DMS53 treated with DMSO at 0.1 percent for 48 hours (cell line): ENCODE measurements around the gene TH.

Source experiments
- DNase-seq: peaks from one replicate; lab custom pipeline; 2025; ENCODE audit not compliant: unreplicated experiment; lab: John Stamatoyannopoulos, UW

The TH gene

DNA sequence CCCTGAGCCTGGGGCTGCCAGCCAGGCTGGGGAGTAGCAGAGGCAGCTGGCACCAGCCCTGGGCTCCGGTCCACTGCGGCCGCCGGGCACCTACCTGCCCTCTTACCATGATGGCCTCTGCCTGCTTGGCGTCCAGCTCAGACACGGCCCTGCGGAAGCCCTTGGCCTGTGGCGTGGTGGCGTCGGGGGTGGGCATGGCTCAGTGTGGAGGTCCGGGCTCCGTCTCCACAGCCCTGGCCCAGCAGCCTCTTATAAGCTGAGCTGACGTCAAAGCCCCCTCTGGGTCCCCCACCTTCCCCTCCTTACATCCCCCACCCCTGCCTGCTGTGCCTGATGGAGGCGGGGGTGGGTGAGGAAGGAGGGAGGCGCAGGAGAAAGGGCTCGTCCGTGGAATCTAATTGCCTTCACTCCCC is at the start of gene TH:
TH (minus strand) TSS at position 225 of the 413 bp plus-strand sequence; CDS start at position 196, 29 bp downstream.
- DNase-seq = no peak

DNA sequence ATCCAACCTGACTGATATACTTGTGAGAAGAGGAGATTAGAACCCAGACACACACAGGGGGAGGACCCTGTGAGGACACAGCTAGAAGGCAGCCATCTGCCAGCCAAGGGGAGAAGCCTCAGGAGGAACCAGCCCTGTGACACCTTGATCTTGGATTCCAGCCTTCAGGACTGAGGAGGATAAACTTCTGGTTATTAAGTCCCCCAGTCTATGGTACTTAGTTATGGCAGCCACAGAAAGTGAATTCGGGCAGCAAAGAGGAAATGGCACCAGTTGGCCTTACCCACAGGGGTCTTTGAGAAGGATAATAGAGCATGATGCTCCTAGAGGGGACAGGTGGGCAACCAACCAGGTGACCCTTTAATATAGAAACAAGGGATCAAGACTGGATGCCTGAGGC is 49.4 kb upstream of the TH start:
- DNase-seq = no peak

DNA sequence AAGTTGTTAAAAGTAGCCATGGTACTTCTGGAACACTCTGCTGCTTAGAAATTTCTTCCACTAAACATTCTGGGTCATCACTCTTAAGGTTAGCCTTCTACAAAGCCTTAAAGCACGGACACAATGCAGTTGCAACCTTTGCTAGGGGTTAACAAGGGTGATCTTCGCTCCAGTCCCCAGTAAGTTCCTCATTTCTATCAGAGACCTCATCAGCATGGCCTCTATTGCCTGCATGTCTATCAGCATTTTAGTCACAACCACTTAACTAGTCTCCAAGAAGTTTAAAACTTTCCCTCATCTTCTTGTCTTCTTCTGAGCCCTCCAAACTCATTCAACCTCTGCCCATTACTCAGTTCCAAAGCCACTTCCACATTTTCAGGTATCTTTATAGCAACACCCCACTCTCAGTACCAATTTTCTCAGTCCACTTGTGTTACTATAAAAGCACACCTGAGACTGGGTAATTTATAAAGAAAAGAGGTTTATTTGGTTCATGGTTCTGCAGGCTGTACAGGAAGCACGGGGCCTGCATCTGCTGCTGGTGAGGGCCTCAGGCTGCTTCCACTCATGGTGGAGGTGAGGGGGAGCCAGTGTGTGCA is 48.7 kb upstream of the TH start:
- no peak for DNase-seq

DNA sequence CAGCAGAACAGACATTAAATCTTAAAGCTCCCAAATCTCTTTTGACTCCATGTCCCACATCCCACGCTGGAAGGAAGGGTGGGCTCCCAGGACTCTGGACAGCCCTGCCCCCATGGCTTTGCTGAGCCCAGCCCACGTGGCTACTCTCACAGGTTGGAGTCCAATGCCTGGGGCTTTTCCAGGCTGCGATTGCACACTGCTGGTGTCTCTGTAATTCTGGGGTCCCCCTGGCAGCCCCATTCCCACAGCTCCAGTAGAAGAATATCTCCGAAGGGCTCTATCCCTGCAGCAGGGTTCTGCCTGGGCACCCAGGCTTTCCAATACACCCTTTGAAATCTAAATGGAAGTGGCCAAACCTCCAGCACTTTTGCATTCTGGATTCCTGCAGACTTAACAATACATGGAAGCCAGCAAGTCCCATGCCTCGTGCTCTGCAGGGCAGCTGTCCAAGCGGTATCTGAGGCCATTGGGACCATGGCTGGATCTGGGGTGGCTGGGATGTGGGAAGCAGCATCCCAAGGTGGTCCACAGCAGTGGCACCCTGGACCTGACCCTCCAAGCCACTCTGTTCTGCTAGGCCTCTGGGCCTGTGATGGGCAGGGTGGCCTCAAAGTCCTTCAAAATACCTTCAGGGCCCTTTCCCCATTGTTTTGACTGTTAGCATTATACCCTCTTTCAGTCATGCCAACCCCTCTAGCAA is 47.9 kb upstream of the TH start:
- no peak for DNase-seq

DNA sequence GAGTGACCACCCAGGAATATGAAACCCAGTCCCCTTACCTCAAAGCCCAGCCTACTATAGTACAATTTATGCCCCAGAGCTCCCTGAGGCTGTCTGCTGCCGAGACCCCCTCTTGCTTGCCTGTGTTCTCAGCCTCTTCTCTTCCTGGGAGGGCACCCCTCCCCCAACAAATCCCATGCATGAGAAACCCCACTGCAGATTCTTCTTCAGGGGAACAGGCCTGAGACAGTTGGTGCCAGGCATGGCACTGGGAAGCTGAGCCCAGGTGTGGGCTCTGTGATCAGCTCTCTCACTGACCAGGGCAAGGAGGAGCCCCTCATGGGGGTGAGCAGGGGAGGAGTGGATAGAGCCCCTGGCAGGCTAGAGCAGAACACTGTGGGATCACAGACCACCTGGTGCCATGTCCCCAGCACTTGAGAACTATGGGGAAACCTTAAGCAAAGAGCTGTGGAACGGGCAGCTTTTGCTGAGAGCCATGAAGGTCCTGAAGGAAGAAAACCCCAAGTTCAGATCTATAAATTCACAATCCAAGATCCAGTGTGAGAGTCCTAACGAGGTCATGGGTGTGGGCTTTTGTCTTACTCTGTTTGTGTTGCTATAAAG is 46.5 kb upstream of the TH start:
- DNase-seq = no peak

DNA sequence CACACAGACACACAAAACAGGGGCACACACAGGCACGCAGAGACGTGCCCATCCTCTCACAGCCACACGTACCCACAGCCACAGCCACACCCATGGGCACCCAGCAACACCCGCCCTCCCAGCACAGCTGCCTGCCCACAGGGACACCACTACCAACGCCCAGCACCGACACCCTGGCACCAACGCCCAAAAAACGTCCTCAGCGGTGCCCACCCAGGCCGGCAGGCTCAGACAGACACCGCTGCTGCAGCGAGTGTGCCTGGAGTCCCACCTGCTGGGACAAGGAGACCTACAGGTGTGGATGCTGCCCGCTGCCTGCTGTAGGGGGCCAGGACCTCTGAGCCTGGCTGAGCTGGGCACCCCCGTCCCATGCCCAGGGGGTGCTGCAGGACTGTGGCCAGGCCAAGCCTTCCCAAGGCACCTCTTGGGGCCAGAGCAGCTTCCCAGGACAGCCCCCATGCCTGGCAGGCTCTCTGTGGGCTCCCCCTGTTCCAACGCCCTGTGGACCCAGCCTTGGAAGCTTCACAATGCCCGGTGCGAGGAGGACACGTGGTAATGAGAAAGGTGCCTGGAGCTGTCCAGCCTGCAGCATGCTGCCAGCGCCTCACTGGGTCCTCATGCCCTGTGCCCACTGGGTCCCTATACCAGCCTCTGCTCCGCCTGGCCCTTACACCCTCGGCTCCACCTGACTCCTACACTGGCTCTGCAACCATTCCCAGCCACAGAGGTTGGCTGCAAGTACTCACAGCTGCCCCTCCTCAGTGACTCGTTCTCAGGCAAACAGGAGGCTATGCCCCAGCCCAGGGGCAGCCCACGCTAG is 45.8 kb upstream of the TH start:
- DNase-seq = peak; percentile 10

DNA sequence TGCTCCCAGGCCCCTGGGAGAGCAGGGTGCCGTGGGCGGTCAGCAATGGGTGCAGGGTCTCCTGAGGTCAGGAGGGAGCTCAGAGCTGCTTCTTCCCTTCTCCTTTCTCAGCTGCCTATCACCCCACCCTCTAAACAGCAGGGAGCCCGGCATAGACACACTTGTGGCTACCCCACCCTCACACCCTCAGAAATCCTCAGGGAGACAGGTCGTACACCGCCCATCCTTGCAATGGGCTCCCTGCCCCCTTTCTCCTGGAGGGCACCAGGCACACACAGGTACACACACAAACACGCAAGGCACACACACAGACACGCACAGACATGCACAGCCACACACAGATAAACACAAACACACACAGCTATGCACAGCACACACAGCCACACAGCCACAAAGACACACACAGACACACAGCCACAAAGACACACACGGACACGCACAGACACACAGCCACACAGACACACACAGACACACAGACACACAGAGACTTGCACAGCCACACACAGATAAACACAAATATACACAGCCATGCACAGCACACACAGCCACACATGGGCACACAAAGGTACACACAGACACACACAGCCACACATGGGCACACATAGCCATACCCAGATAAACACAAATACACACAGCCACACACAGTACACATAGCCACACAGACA is 44.9 kb upstream of the TH start:
- no peak for DNase-seq

DNA sequence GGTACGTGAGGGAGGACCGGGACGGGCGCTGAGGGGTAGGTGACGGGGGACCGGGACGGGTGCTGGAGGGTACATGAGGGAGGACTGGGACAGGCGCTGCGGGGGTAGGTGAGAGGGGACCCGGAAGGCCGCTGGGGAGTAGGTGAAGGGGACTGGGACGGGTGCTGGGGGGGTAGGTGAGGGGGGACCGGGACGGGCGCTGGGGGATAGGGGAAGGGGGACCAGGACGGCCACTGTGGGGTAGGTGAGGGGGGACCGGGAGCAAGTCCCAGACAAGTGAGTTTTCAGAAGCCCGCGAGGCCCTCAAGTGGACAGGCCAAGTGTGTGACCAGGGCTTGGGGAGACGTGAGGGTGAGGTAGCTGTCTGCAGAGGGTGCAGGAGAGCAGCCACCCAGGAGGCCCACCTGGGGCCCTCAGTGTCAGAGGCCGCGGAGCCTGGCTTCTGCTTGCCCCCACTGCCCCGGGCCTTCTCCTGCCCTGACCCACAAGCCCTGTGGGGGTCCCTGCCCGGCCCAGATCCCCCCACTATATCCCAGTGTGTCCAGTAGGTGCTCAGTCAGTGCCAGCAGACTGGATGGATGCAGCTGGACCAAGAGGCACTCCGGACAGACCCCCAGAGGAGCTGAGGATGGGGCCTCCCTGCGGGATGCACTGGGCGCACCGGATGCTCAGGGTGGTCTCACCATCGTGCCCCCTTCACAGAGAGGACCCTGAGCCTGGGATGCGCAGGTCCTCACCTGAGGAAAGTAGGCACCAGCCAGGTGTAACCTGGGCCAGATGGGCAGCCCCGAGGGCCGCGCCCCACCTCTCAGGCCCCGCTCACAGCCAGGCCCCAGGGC is 44.2 kb upstream of the TH start:
- peak; percentile 22 for DNase-seq

DNA sequence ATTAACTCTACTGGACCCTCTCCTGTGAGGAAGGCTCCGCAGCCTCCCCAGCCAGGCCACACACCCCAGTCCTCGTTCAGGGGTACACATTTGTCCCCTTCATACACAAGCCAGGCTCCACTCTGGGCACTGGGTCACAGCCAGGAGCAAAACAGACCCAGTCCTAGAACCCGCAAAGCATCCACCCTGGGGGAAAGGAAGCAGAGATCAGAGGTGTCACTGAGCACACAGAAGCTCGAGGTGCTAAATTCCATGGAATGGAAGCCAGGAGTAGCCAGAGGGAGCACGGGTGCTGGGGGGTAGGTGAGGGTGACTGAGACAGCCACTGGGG is 43.6 kb upstream of the TH start:
- no peak for DNase-seq

DNA sequence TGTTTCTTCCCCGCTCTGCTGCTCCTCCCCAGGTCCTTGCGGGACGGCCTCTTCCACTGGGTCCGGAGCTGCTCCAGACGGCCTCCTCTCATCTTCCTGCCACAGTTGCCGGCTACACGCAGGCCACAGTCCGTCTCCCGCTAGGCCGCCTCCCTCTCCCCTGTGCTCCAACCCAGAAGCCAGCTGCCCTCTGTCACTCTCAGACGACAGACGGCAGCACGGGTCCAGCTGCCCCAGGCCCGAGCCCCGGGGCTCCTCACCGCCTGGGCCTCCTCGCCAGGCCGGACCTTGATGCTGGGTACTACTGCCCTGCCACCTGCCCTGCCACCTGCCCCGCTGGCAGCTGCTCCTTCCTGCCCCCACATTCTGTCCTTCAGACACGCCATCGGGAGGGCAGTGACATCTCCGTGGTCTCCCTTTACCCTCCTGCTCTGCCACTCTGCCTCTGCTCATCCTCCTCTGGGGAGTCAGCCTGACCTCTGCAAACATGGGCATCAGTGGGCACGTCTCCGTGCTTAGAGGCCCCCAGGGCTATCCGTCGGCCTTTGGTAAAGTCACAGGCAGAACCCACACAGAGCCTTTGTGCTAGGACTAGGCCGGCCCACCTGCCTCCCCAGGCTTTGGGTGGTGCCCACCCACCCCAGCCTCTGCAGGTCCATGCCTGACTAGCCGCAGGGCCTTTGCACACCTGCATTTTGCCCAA is 43.1 kb upstream of the TH start:
- peak; percentile 89 for DNase-seq

DNA sequence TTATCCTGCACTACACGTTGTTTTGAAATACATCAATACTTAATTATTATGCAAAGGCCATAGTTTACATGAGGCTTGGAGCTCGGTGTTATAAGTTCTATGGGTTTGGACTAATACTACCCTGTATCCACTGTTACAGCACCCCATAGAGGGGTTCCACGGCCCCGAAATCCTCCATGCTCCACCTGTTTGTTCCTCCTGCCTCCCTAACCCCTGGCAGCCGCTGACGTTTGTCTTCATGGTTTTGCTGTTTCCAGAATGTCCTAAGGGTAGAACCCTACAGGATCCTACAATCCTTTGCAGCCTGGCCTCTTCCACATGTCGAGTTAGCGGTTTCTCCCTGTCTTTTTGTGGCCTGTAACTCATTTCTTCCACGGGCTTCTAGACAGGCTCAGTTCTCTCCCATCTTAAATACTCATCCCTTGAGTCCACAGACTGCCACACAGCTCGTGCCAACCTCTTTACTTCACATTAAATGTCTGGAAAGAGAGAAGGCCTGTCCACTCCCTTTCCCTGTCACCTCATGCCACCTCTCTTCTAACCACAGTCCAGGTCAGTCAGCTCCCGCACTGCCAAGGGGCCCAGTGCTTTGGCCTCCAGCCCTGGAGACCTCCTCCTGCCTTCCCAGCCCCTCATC is 42.4 kb upstream of the TH start:
- DNase-seq = peak; percentile 58

DNA sequence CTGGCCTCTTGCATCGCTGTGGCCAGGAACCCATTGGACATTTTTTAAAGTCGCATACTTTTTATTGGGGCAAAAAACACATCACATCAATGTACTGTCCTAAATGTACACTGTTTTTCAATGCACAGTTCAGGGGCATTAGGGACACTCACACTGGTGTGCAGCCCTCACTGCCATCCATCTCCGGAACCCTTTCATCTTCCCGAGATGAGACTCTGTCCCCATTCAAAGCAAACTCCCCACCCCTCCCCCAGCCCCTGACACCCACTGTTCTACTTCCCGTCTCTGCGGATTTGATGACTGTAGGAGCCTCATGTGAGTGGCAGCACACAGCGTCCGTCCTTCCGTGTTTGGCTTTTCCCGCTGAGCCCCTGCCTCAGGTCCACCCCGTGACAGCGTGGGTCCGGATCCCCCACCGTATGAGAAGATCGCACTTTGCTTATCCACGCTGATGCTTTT is 41.8 kb upstream of the TH start:
- peak; percentile 89 for DNase-seq

DNA sequence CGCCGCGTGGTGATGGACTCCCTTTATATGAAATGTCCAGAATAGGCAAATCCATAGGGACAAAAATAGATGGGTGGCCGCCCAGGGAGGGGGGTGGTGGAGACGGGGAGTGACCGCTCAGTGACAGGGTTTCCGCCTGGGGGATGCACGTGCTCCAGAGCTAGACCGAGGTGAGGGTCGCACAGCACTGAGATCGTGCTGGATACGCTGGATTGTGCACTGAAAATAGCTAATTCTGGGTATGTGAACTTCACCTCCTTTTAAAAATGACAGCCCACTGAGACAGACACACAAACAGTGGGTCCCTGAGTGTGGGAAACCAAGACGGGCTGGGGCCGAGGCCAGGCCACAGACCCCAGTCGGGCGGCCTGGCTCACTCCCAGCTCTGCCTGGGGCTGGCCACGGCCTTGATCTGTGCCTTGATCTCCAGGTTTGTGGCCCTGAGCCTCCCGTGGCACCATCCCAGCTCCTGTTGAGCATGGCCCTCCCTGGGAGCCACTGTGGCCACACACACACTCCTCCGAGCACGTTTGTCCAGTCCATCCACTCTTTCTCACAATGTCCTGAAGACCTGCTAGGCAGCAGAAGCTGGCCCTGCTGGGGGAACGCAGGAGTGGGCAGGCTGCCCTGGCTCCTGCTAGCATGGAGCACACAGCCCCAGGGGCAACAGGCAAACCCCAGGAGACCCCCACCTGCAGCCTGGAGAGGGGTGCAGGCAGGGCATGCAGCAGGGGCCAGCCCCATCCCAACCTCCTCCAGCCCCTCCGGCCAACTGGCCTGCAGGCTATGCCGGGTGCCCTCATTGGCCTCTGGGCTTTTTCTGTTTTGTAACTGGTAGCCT is 41.0 kb upstream of the TH start:
- peak; percentile 25 for DNase-seq

DNA sequence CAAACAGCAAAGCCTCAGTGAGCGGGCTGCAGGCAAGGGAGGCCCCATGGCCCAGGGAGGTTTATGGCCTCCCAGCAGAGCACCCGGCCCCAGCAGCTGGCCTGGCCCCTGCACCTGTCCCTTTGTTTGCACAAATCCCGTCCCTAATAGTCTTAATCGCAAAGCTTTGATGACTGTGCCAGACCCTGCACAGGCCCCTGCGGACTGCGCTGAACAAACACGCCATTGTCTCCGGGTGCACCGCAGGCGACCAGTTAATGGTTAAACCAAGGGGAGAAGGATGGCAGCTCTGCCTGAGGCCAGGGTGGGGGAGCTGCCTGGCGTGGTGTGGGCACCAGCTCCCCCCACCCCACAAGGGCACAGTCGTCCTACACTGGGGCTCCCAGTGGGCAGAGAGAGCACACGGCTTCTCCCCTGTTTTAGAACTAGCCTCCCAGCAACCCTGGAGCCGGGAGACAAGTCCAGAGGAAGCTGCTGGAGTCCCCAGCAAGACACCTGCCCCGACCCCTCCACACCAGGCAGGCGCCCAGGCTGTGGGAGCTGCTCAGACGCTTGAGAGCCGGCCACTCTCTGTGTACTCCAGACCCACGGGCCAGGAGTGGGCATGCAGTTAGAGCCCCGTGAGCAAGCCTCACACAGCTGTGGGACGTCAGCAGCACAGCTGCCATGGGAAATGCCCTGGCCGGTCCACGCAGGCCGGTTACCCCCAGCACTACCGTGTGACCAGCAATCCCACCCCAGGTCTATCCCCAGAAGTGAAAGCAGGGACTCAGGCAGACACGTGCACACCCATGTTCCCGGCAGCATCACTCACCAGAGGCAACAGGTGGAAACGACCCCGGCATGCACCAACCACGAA is 39.7 kb upstream of the TH start:
- DNase-seq = peak; percentile 100

DNA sequence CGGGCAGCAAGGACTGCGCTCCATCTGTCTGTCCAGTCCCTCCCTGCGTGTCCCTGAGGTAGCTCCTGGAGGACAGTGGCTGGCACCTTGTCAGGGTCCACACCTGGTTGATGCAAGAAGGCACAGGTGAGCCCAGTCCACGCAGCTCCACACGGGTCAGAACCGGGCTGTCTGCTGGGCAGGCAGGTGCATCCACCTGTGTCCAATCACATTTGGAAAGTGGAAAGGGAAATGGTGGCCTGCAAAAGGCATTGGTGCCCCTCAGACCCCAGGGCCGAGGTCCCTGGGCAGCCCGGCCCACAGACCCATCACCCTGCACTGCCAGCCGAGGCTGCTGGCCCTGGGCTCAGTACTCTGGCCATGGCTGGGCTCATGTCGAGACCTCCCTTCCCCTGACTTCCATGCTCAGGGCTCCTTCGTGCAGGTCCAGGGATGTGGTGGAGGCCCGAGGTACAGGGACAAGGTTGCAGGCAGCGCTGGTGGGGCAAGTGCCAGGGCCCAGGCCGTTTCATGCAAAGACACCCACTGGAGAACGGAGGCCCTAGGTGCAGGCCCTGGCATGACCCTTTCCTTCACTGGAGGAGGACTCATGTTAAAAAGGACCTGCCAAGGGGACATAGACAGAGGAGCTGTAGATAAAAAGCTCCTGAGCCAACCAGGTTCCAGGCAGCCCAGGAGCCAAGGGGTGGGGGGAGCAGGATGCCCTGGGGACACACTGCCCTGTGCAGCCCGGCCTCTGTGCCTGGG is 38.9 kb upstream of the TH start:
- no peak for DNase-seq

DNA sequence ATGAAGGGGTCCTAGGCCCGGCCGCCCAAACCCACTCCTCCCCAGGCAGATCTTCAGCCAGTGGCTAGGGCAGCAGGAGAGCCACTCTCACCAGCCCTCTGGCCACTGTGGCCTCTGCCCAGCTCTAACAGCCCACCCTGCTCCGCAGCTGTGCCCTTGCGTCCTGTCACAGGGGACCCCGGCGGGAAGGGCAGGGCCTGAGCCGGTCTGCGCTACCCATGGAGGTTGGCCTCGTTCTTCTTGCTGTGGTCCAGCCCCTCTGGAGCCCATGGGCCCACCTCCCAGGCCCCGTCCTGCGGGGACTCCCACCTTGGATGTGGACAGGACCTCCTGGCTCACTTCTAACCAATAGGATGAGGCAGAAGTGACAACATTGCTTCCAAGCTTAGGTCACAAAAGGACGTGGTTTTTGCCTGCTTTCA is 38.3 kb upstream of the TH start:
- DNase-seq = peak; percentile 80

DNA sequence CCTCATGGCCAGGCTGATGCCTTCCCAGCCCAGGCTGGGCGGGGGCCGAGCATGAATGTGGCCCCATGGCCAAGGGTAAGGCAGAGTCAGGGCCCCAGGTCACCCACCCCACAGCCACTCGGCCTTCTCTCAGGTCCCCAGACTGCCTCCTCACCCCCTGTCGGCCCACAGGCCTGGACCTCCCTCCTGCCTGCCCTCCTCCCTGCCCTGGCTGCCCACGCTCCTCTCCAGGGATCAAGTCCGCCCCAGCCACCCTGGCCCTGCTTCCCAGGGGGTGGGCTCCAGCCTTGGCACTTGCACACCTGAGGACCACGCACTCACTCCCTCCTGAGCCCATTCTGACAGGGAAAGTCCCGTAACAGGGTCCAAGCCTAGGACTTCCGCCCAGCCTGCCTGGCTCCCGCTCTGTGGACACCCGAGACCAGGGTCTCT is 37.8 kb upstream of the TH start:
- no peak for DNase-seq
